GM06990 (cell line): ENCODE data around the gene PCDHGA3.
"Not testable (repeated sequence)": the region's sequence is repeated elsewhere in the genome, so short reads cannot be mapped to it uniquely, and the experiment has no call there.

Experiments used
- DNase-seq: peaks from one replicate; pipeline ENCODE4 v3.0.0-alpha.2; 2011; ENCODE audit not compliant: insufficient read length; ENCODE audit errors: extremely low read depth
- H3K27me3 ChIP-seq: replicated peaks from 2 replicates; pipeline ENCODE4 v1.6.0; 2011; ENCODE audit warnings: low read length; ENCODE audit not compliant: control insufficient read depth, insufficient read depth
- H3K36me3 ChIP-seq: 2 replicates; pipeline ENCODE4 v1.5.1; 2011; ENCODE audit warnings: low read length; ENCODE audit not compliant: control insufficient read depth, insufficient read depth
- H3K4me3 ChIP-seq: replicated peaks from 2 replicates; pipeline ENCODE4 v1.5.1; 2011; ENCODE audit warnings: low read depth, mild to moderate bottlenecking, control low read depth, low read length
- CTCF ChIP-seq: IDR thresholded peaks from 2 replicates; pipeline ENCODE4 v1.5.1; 2011; ENCODE audit warnings: low read length, control low read depth, mild to moderate bottlenecking, inconsistent platforms; ENCODE audit not compliant: insufficient read depth, poor library complexity, severe bottlenecking

The PCDHGA3 gene

GRCh38 chr5:141343242-141343952, at the start of gene PCDHGA3:
TSS of gene PCDHGA3 (plus strand) at chr5:141343829. CDS start at chr5:141344034, 205 bp downstream.
- H3K27me3 ChIP-seq = no peaks in the 10 kb centered on the region
- H3K4me3 ChIP-seq = no peak within 1 kb of the TSS
- DNase-seq = no peak
- peak; percentile 23 for TF ChIP-seq CTCF
- H3K36me3 ChIP-seq = no peaks in the 10 kb centered on the region

- Histone ChIP-seq H3K27me3 (no peaks in the 10 kb centered on the region), H3K36me3 (no peaks in the 10 kb centered on the region), H3K4me3 (no peak overlapping the region)
- no peak for DNase-seq
- TF ChIP-seq CTCF = no peak
Measured at GRCh38 chr5:141298376-141298775, 45.3 kb upstream of the PCDHGA3 start.

GRCh38 chr5:141303756-141304155, 39.9 kb upstream of the PCDHGA3 start, which contains the start of gene SLC25A2:
TSS of gene SLC25A2 (minus strand) at chr5:141304049. CDS start at chr5:141303865, 184 bp downstream.
- no peak within 1 kb of the TSS for H3K4me3 ChIP-seq
- DNase-seq = no peak
- no peak for TF ChIP-seq CTCF
- H3K36me3 ChIP-seq = no peaks in the 10 kb centered on the region; the same call in 1 of the 2 replicates
- no peaks in the 10 kb centered on the region for H3K27me3 ChIP-seq

- Histone ChIP-seq H3K36me3 (no peaks in the 10 kb centered on the region; the same call in 1 of the 2 replicates), H3K4me3 (no peak overlapping the region), H3K27me3 (no peaks in the 10 kb centered on the region)
- no peak for DNase-seq
- TF ChIP-seq CTCF = no peak
Measured at GRCh38 chr5:141306630-141307029, 37.0 kb upstream of the PCDHGA3 start.

- Histone ChIP-seq H3K4me3 (no peak overlapping the region), H3K36me3 (no peaks in the 10 kb centered on the region), H3K27me3 (no peaks in the 10 kb centered on the region)
- TF ChIP-seq CTCF = no peak
- DNase-seq = no peak
Measured at GRCh38 chr5:141313711-141314110, 29.9 kb upstream of the PCDHGA3 start.

GRCh38 chr5:141316963-141317362, 26.7 kb upstream of the PCDHGA3 start:
- not testable (repeated sequence) for H3K4me3 ChIP-seq, H3K36me3 ChIP-seq, H3K27me3 ChIP-seq, DNase-seq
